ENCODE data around the gene SMCO4. TPM values are rescaled to one million over a fixed set of nuclear protein-coding genes. Genes with fewer than 3 reads are reported as not detected.

Gene SMCO4
- total and polyA plus RNA-seq, 2 experiments from 2014 or later = 42.2 to 49.0 TPM

- Histone ChIP-seq H4K20me1 (replicated peaks; ENCODE audit: insufficient read depth) (no peaks in the 10 kb centered on the region), H3K9me2 (ENCODE audit: insufficient read depth) (no peaks in the 10 kb centered on the region), H3K4me1 (ENCODE audit: insufficient read depth) (peaks cover 31% of the 10 kb centered on the region), H3K27ac (ENCODE audit: low read depth) (peak overlapping the region; percentile 74), H2AFZ (no peak overlapping the region), H3K36me3 (ENCODE audit: insufficient read depth) (no peaks in the 10 kb centered on the region), H3K27me3 (ENCODE audit: insufficient read depth) (no peaks in the 10 kb centered on the region), H3K4me2 (peak overlapping the region; percentile 61; the same call in 1 of the 2 replicates), H3K4me3 (no peak overlapping the region), H3F3A (replicated peaks; ENCODE audit: low read depth) (no peaks in the 10 kb centered on the region), H3K79me2 (replicated peaks; ENCODE audit: insufficient read depth) (peaks cover 21% of the 10 kb centered on the region; the same call in 1 of the 2 replicates)
- H3K27ac Mint-ChIP-seq = no peak overlapping the region
- no peak; the same call in 2 of the 3 replicates for ATAC-seq
- no peak for DNase-seq (ENCODE audit: low spot score)
- peaks cover 32% of the 10 kb centered on the region for H3K36me3 Mint-ChIP-seq (ENCODE audit: low read depth)
- no peak for TF ChIP-seq ZNF462 (CRISPR knock-in tag; IDR thresholded peaks at IDR 0.05)
- peaks cover 7% of the 10 kb centered on the region for H3K27me3 Mint-ChIP-seq (ENCODE audit: insufficient read depth, low read depth, poor library complexity)
- H3K9me3 Mint-ChIP-seq = no peaks in the 10 kb centered on the region
- H3K4me1 Mint-ChIP-seq = peaks cover 62% of the 10 kb centered on the region
- H3K4me3 Mint-ChIP-seq = no peak overlapping the region
These were observed 45.6 kb downstream of the SMCO4 start for GRCh38 chr11:93497596-93497995.

- Mint-ChIP-seq H3K4me3 (no peak overlapping the region), H3K9me3 (no peaks in the 10 kb centered on the region; the same call in 2 of the 3 replicates), H3K36me3 (ENCODE audit: low read depth) (peaks cover 22% of the 10 kb centered on the region), H3K4me1 (peaks cover 74% of the 10 kb centered on the region), H3K27me3 (ENCODE audit: insufficient read depth, low read depth, poor library complexity) (peaks cover 11% of the 10 kb centered on the region), H3K27ac (no peak overlapping the region)
- H4K20me1 ChIP-seq (replicated peaks; ENCODE audit: insufficient read depth) = no peaks in the 10 kb centered on the region
- H3K27ac ChIP-seq (ENCODE audit: low read depth) = no peak overlapping the region
- peaks cover 19% of the 10 kb centered on the region; the same call in 1 of the 2 replicates for H3K79me2 ChIP-seq (replicated peaks; ENCODE audit: insufficient read depth)
- H3K27me3 ChIP-seq (ENCODE audit: insufficient read depth) = no peaks in the 10 kb centered on the region
- H3K4me3 ChIP-seq = no peak overlapping the region
- no peaks in the 10 kb centered on the region for H3K36me3 ChIP-seq (ENCODE audit: insufficient read depth)
- no peaks in the 10 kb centered on the region for H3K9me2 ChIP-seq (ENCODE audit: insufficient read depth)
- H3K4me1 ChIP-seq (ENCODE audit: insufficient read depth) = peaks cover 51% of the 10 kb centered on the region
- no peak overlapping the region for H2AFZ ChIP-seq
- H3K4me2 ChIP-seq = no peak overlapping the region
- ATAC-seq (no peak), DNase-seq (ENCODE audit: low spot score) (no peak)
- H3F3A ChIP-seq (replicated peaks; ENCODE audit: low read depth) = peaks cover 13% of the 10 kb centered on the region; the same call in 1 of the 2 replicates
- TF ChIP-seq CREB1 (CRISPR knock-in tag; IDR thresholded peaks at IDR 0.05; ENCODE audit: low read depth) = no peak
- no peak for TF ChIP-seq CTCF (conservative IDR thresholded peaks at IDR 0.05; ENCODE audit: low read depth in 2 of 2)
- no peak for TF ChIP-seq POLR2AphosphoS5 (IDR thresholded peaks at IDR 0.05; ENCODE audit: low read depth)
- no peak for TF ChIP-seq EZH2 (IDR thresholded peaks at IDR 0.05; ENCODE audit: low read depth, unreplicated experiment)
- no peak for TF ChIP-seq NANOG (IDR thresholded peaks at IDR 0.05; ENCODE audit: borderline replicate concordance)
These were observed 48.8 kb downstream of the SMCO4 start for GRCh38 chr11:93494357-93494756.

Data from GM23338 (cell line).